Measurements from ENCODE around the gene ELFN2.

DNA sequence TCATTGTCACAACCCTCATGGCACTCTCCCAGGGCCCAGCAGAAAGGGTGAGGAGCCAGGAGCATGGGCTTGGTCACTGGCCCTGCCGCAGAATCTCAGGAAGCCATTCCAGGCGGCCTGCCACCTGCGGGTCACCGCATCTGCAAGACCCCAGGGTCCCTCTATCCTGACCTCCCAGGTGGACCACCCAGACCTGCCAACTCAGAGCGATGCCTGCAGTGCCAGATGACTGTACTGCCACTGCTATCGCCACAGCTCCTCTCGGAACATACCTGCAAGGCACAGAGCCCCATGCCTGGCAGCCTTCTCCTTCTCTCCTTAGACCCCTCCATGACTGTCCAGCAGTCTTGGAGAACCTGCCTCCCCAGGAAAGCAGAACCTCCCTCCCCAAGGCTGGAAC, 26.4 kb upstream of the ELFN2 start:
- TF ChIP-seq, protein P1, sequence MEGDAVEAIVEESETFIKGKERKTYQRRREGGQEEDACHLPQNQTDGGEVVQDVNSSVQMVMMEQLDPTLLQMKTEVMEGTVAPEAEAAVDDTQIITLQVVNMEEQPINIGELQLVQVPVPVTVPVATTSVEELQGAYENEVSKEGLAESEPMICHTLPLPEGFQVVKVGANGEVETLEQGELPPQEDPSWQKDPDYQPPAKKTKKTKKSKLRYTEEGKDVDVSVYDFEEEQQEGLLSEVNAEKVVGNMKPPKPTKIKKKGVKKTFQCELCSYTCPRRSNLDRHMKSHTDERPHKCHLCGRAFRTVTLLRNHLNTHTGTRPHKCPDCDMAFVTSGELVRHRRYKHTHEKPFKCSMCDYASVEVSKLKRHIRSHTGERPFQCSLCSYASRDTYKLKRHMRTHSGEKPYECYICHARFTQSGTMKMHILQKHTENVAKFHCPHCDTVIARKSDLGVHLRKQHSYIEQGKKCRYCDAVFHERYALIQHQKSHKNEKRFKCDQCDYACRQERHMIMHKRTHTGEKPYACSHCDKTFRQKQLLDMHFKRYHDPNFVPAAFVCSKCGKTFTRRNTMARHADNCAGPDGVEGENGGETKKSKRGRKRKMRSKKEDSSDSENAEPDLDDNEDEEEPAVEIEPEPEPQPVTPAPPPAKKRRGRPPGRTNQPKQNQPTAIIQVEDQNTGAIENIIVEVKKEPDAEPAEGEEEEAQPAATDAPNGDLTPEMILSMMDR (IDR thresholded peaks at IDR 0.05), result no peak
- TF ChIP-seq POLR2A (IDR thresholded peaks at IDR 0.05), result no peak
- no peak for TF ChIP-seq POLR2AphosphoS5 (IDR thresholded peaks at IDR 0.05)
- TF ChIP-seq EP300 (IDR thresholded peaks at IDR 0.05; ENCODE audit: low read depth), result no peak

All from transverse colon (tissue), 4 donors.